IMR-90 (cell line): Measurements from ENCODE around the gene CLEC16A. TPM values are rescaled to one million over a fixed set of nuclear protein-coding genes. Genes with fewer than 3 reads are reported as not detected.
A peak's percentile ranks its signal among the peaks of the same experiment; 100 is the strongest.

Experiments used
- ATAC-seq: fragments of 200-7000 bp; cut with Tn5 transposase; 2 replicates; pipeline ENCODE4 v1.9.1; 2020; ENCODE audit warnings: low read depth, mild to moderate bottlenecking, moderate library complexity
- BruUV-seq: library from RNA; stranded (reverse); fragments of 400-500 nt; replicated peaks from 2 replicates; lab custom pipeline; 2021; lab: Mats Ljungman, UMichigan
- CTCF ChIA-PET: fragments of 300-600 bp; formaldehyde crosslinking; extraction: SDS; loops from one replicate; lab custom pipeline; 2021; ENCODE audit warnings: antibody characterized with exemption; lab: Yijun Ruan, JAX
- POLR2A ChIA-PET: fragments of 300-600 bp; sonication (Branson Sonifier 250); formaldehyde crosslinking; loops from one replicate; lab custom pipeline; 2022; ENCODE audit warnings: antibody characterized with exemption; ENCODE audit not compliant: unreplicated experiment; lab: Charles Lee
- DNase-seq: peaks from one replicate; pipeline ENCODE4 v3.0.0; 2013
- H2AFZ ChIP-seq: replicated peaks from 2 replicates; pipeline ENCODE3; 2013; ENCODE audit warnings: low read length, mild to moderate bottlenecking; ENCODE audit not compliant: poor library complexity
- H2AK5ac ChIP-seq: 2 replicates; pipeline ENCODE4 v1.6.1; 2013; ENCODE audit warnings: low read depth, low read length, inconsistent platforms
- H2AK9ac ChIP-seq: replicated peaks from 2 replicates; pipeline ENCODE3; 2013; ENCODE audit warnings: mild to moderate bottlenecking, low read depth, low read length, moderate library complexity; ENCODE audit not compliant: poor library complexity
- H2BK120ac ChIP-seq: 2 replicates; pipeline ENCODE4 v1.6.1; 2013; ENCODE audit warnings: low read depth, low read length, inconsistent platforms
- H2BK15ac ChIP-seq: 3 replicates; pipeline ENCODE4 v1.6.1; 2013; ENCODE audit warnings: low read depth, low read length, inconsistent platforms
- H2BK20ac ChIP-seq: 2 replicates; pipeline ENCODE4 v1.6.1; 2013; ENCODE audit warnings: low read depth, mild to moderate bottlenecking, inconsistent platforms, low read length, moderate library complexity
- H2BK5ac ChIP-seq: 2 replicates; pipeline ENCODE4 v1.6.1; 2013; ENCODE audit warnings: mild to moderate bottlenecking, low read depth, low read length, inconsistent platforms; ENCODE audit not compliant: poor library complexity, severe bottlenecking
- H3K14ac ChIP-seq: replicated peaks from 2 replicates; pipeline ENCODE4 v1.6.1; 2013; ENCODE audit warnings: low read depth, low read length, inconsistent platforms
- H3K18ac ChIP-seq: 2 replicates; pipeline ENCODE4 v1.6.1; 2013; ENCODE audit warnings: low read depth, low read length, control low read depth
- H3K23ac ChIP-seq: 2 replicates; pipeline ENCODE4 v1.6.1; 2013; ENCODE audit warnings: low read depth, low read length, inconsistent platforms
- H3K27ac ChIP-seq: 2 replicates; pipeline ENCODE4 v1.5.1; 2013; ENCODE audit warnings: mild to moderate bottlenecking, control low read depth, low read length; ENCODE audit not compliant: insufficient read depth
- H3K27me3 ChIP-seq: 2 replicates; pipeline ENCODE4 v1.6.1; 2013; ENCODE audit warnings: low read length; ENCODE audit not compliant: control insufficient read depth, insufficient read depth
- H3K36me3 ChIP-seq: 2 replicates; pipeline ENCODE4 v1.6.1; 2013; ENCODE audit warnings: low read length, mixed read lengths; ENCODE audit not compliant: control insufficient read depth, insufficient read depth
- H3K4ac ChIP-seq: 2 replicates; pipeline ENCODE4 v1.6.1; 2013; ENCODE audit warnings: low read depth, low read length, inconsistent platforms
- H3K4me1 ChIP-seq: 2 replicates; pipeline ENCODE4 v1.6.1; 2013; ENCODE audit warnings: low read length, mixed read lengths; ENCODE audit not compliant: control insufficient read depth, insufficient read depth
- H3K4me2 ChIP-seq: 2 replicates; pipeline ENCODE4 v1.6.1; 2013; ENCODE audit warnings: low read depth, mild to moderate bottlenecking, control low read depth, low read length, moderate library complexity
- H3K4me3 ChIP-seq: 2 replicates; pipeline ENCODE4 v1.5.1; 2013; ENCODE audit warnings: low read depth, mild to moderate bottlenecking, control low read depth, low read length, moderate library complexity; ENCODE audit not compliant: insufficient read depth
- H3K56ac ChIP-seq: 2 replicates; pipeline ENCODE4 v1.6.1; 2013; ENCODE audit warnings: low read length, inconsistent platforms; ENCODE audit not compliant: insufficient read depth; ENCODE audit errors: extremely low read depth
- H3K79me1 ChIP-seq, 2 experiments: 2 replicates each; pipeline ENCODE4 v1.6.1; 2013; ENCODE audit warnings: low read length in 2 of 2, inconsistent platforms in 1 of 2, low read depth in 1 of 2
- H3K9ac ChIP-seq: 2 replicates; pipeline ENCODE4 v1.6.1; 2013; ENCODE audit warnings: low read depth, low read length, control low read depth
- H3K9me1 ChIP-seq: 2 replicates; pipeline ENCODE4 v1.6.1; 2013; ENCODE audit warnings: low read length, inconsistent platforms; ENCODE audit not compliant: insufficient read depth
- H3K9me3 ChIP-seq: 2 replicates; pipeline ENCODE4 v1.6.1; 2013; ENCODE audit warnings: low read length; ENCODE audit not compliant: control insufficient read depth, insufficient read depth
- H4K20me1 ChIP-seq: 2 replicates; pipeline ENCODE4 v1.6.1; 2013; ENCODE audit warnings: low read length, inconsistent platforms; ENCODE audit not compliant: insufficient read depth
- H4K5ac ChIP-seq: 2 replicates; pipeline ENCODE4 v1.6.1; 2013; ENCODE audit warnings: mild to moderate bottlenecking, low read depth, low read length, control low read depth
- H4K8ac ChIP-seq, 2 experiments: 2 replicates each; pipeline ENCODE4 v1.6.1; 2013; ENCODE audit warnings: low read depth in 2 of 2, low read length in 2 of 2, control low read depth in 1 of 2, inconsistent platforms in 1 of 2
- H4K91ac ChIP-seq: 2 replicates; pipeline ENCODE4 v1.6.1; 2013; ENCODE audit warnings: low read depth, low read length, inconsistent platforms; ENCODE audit not compliant: insufficient read depth
- BHLHE40 ChIP-seq: fragments of 150-350 bp; IDR thresholded peaks from 2 replicates; pipeline ENCODE4 v1.6.1; 2016; ENCODE audit warnings: mild to moderate bottlenecking, low read depth, low read length
- RCOR1 ChIP-seq: IDR thresholded peaks from 2 replicates; pipeline ENCODE4 v1.6.1; 2012; ENCODE audit warnings: mild to moderate bottlenecking, low read length, improper control_type of control experiment; ENCODE audit not compliant: insufficient replicate concordance
- SMC3 ChIP-seq: fragments of 150-350 bp; IDR thresholded peaks from 2 replicates; pipeline ENCODE4 v1.6.1; 2016; ENCODE audit warnings: low read depth, mild to moderate bottlenecking, antibody characterized with exemption, low read length, moderate library complexity
- USF2 ChIP-seq: fragments of 150-350 bp; IDR thresholded peaks from 2 replicates; pipeline ENCODE4 v1.6.1; 2017; ENCODE audit warnings: mild to moderate bottlenecking, antibody characterized with exemption, low read length, low read depth
- WGBS, 2 experiments: methylation state at CpG; one replicate each; pipeline versions ENCODE4 v1.1.5 to v1.1.7; 2013; ENCODE audit warnings: missing lambda C conversion rate in 2 of 2; ENCODE audit not compliant: insufficient read length in 1 of 2; ENCODE audit errors: extremely low coverage in 2 of 2; 5-methylcytosine and 5-hydroxymethylcytosine counted together
- dilution Hi-C: fragments of 300-500 bp; cut with HindIII; formaldehyde crosslinking; loops from one replicate; pipeline ENCODE4 v1.14.3; 2018; ENCODE audit warnings: low sequenced_read_pairs; ENCODE audit not compliant: unreplicated experiment
- in situ Hi-C: fragments of 300-500 bp; cut with MboI; formaldehyde crosslinking; loops from 3 replicates; pipeline ENCODE4 v1.14.3; 2019; ENCODE audit warnings: low sequenced_read_pairs, inconsistent platforms, mixed read lengths
- intact Hi-C: fragments of 100-400 bp; cut with micrococcal nuclease; formaldehyde crosslinking; loops from 2 replicates; pipeline ENCODE4 v1.10.0; 2022
- polyA plus RNA-seq, 3 experiments: library from polyadenylated mRNA; depleted of rRNA; stranded (reverse); fragments of >200 nt; gene quantifications; 2 replicates each; pipeline ENCODE4 v1.2.3, GENCODE V29; 2012; ENCODE audit warnings: low replicate concordance in 1 of 3
- total RNA-seq: library from RNA; depleted of rRNA; stranded (reverse); fragments of >200 nt; gene quantifications from 2 replicates; pipeline ENCODE4 v1.2.3, GENCODE V29; 2012

The CLEC16A gene
- total and polyA plus RNA-seq, 2 of the 4 experiments (the other 2 are of a cell fraction) = 15.9 to 16.5 TPM

- Histone ChIP-seq H2AK5ac (no peak overlapping the region), H3K27me3 (peaks cover 4% of the 10 kb centered on the region; the same call in 1 of the 2 replicates), H2BK20ac (no peak overlapping the region), H3K4me1 (peaks cover 5% of the 10 kb centered on the region), H4K8ac (no peak overlapping the region), H3K4me2 (no peak overlapping the region), H2AFZ (peak overlapping the region; percentile 71), H2BK5ac (no peak overlapping the region), H2BK15ac (no peak overlapping the region), H3K14ac (no peak overlapping the region), H3K36me3 (0 out of 2 replicates have a peak, but pooled peaks cover 1% of the 10 kb centered on the region), H3K4ac (no peak overlapping the region), H3K9me3 (no peaks in the 10 kb centered on the region), H3K9me1 (no peaks in the 10 kb centered on the region), H2BK120ac (no peak overlapping the region), H3K27ac (no peak overlapping the region), H3K9ac (no peak overlapping the region), H3K4me3 (no peak overlapping the region), H4K20me1 (no peaks in the 10 kb centered on the region), H2AK9ac (no peak overlapping the region), H4K91ac (no peak overlapping the region), H3K79me1 (no peaks in the 10 kb centered on the region), H4K5ac (no peak overlapping the region), H3K18ac (no peak overlapping the region), H3K56ac (no peak overlapping the region), H3K23ac (no peak overlapping the region)
- TF ChIP-seq USF2 (no peak), SMC3 (no peak), RCOR1 (no peak), BHLHE40 (no peak)
- no TSS peak for BruUV-seq
- no peak for DNase-seq
- WGBS, 2 experiments = no CpG with 5 or more reads among the region's 7 CpGs
- dilution Hi-C loops (no loop called here), intact Hi-C loops (loop anchor here (2.0 to 5.0 kb wide), 3 partner anchors 162 to 182 kb away; no protein-coding TSS in a partner anchor), in situ Hi-C loops (loop anchor here (10.0 to 25.0 kb wide), 2 partner anchors 394 to 657 kb away; no protein-coding TSS in a partner anchor)
- ATAC-seq = no peak
- POLR2A ChIA-PET = no interaction called here
- CTCF ChIA-PET = interaction anchor here (0.6 to 1.7 kb wide), 8 partner anchors 8 to 1840 kb away, joined by 3 to 7 read pairs (median 4); no protein-coding TSS in a partner anchor
Measured at GRCh38 chr16:10919003-10919351, 25.4 kb upstream of the CLEC16A start.
